ENCODE data around the gene DPYSL5.

- TF ChIP-seq CTCF (conservative IDR thresholded peaks at IDR 0.05 in 1 of 2, IDR thresholded peaks at IDR 0.05 in 1 of 2; ENCODE audit: low read depth in 1 of 2, low read length in 2 of 2) = no peak
- no peak for TF ChIP-seq EZH2 (IDR thresholded peaks at IDR 0.05; ENCODE audit: low read length, missing control alignments)
Observed at GRCh38 chr2:26913999-26914658, 66.2 kb downstream of the DPYSL5 start.
